ENCODE results near the gene ZSCAN23.

GRCh38 chr6:28442586-28442985 lies 705 bp downstream of the ZSCAN23 start:
- TF ChIP-seq EP300 (IDR thresholded peaks at IDR 0.05), result no peak
- TF ChIP-seq, protein P1, sequence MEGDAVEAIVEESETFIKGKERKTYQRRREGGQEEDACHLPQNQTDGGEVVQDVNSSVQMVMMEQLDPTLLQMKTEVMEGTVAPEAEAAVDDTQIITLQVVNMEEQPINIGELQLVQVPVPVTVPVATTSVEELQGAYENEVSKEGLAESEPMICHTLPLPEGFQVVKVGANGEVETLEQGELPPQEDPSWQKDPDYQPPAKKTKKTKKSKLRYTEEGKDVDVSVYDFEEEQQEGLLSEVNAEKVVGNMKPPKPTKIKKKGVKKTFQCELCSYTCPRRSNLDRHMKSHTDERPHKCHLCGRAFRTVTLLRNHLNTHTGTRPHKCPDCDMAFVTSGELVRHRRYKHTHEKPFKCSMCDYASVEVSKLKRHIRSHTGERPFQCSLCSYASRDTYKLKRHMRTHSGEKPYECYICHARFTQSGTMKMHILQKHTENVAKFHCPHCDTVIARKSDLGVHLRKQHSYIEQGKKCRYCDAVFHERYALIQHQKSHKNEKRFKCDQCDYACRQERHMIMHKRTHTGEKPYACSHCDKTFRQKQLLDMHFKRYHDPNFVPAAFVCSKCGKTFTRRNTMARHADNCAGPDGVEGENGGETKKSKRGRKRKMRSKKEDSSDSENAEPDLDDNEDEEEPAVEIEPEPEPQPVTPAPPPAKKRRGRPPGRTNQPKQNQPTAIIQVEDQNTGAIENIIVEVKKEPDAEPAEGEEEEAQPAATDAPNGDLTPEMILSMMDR (IDR thresholded peaks at IDR 0.05), result no peak
